Ureter (tissue), 1 donor: ENCODE measurements around the gene BRF1. TPM values are rescaled to one million over a fixed set of nuclear protein-coding genes. Genes with fewer than 3 reads are reported as not detected.

Source experiments
- DNase-seq: peaks from one replicate; pipeline ENCODE4 v3.0.0-alpha.2; 2020; ENCODE audit warnings: low spot score
- total RNA-seq: library from RNA; stranded (reverse); gene quantifications from one replicate; pipeline ENCODE4 v1.2.4, GENCODE V29; 2023
- donor health status: DM: yes; HTN: yes; CAD: no.

Gene BRF1
- total RNA-seq, 1 donor from 2014 or later: 48.7 TPM

DNA sequence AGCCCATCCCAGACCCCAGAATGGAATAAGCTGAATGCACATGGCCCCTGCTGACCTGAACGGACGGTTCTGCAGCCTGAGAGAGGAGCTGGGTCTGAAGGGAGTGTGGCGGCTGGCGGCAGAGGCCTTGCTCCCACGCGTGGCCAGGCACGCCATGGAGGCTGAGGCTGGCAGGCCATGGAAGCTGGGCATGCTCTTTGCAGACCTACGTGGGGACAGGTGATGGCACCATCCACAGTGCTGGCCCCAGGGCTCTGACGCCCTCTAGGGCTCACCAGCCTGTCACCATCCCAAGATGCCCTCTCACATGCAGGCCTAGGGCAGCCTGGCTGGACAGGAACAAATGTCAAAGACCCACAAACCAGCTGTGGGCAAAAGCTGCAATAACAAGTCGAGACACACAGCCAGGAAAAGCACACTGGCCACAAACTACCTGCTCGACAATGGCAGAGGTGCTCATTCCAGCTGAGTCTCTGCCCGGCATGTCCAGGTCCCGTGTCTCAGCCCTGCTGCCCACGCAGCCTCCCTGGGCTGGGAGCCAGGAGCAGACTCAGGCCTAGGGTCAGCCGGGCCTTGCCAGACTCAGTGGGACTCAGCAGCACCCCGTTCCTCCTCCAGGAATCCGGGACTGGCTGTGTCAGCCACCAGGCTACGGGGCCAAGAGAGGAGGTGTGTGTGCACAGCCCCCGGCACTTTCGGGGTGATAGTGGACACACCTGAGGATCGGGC, 32.8 kb downstream of the BRF1 start:
- DNase-seq: no peak

- no peak for DNase-seq
Measured at GRCh38 chr14:105261781-105262180, 39.0 kb downstream of the BRF1 start.

- DNase-seq: no peak
Measured at GRCh38 chr14:105260959-105261358, 39.8 kb downstream of the BRF1 start.

DNA sequence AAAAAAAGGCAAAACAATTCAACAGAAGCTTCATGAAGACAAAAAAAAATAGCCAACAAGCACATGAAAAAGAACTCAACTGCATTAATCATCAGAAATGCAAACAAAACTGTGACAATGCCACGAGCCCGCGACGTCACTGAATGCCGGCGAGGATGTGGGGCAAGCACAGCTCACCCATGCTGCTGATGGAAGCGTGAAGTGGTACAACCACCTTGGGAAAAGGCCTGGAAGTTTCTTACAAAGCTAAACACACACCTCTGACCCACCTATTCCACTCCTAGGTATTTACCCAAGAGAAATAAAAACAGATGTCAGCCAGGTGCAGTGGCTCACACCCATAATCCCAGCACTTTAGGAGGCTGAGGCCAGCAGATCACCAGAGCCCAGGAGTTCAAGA, 42.0 kb downstream of the BRF1 start:
- DNase-seq: no peak

DNA sequence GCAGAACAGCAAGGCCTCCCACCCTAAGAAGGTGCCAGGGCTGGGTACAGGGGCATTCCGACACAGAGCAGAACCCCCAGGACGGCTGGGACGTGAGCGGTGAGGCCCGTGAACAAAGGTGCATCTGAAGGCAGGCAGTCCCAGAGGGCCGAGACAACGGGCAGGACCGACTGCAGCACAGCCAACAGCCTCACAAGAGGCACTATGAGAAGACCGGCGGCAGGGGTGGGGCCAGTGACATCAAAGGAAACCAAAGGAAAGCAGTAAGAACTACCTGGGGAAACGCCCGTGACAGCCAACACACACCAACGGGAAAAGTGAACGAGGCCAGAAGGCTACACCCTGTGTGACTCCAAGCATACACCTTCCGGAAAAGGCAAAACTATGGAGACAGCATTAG, 43.3 kb downstream of the BRF1 start:
- no peak for DNase-seq

- no peak for DNase-seq
Measured at GRCh38 chr14:105256292-105256960, 44.4 kb downstream of the BRF1 start.

GRCh38 chr14:105255021-105255507, 45.7 kb downstream of the BRF1 start:
- DNase-seq: no peak

DNA sequence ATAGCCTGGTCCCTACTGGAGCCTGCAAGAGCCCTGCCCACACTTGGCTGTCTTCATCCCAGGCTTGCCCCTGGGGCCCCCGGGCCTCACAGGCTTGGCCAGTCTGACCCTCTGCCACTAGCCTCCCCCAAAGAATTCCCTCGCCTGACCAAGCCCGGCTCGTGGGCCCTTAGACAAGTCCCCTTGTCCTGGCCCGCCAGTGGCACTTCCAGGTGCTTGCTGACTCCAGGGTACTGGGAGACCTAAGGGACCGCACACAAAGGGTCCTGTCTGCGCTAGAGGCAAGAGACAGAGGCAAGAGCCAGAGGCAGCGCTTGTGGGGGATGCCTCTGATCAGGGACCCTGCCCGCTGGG, 47.5 kb downstream of the BRF1 start:
- no peak for DNase-seq

DNA sequence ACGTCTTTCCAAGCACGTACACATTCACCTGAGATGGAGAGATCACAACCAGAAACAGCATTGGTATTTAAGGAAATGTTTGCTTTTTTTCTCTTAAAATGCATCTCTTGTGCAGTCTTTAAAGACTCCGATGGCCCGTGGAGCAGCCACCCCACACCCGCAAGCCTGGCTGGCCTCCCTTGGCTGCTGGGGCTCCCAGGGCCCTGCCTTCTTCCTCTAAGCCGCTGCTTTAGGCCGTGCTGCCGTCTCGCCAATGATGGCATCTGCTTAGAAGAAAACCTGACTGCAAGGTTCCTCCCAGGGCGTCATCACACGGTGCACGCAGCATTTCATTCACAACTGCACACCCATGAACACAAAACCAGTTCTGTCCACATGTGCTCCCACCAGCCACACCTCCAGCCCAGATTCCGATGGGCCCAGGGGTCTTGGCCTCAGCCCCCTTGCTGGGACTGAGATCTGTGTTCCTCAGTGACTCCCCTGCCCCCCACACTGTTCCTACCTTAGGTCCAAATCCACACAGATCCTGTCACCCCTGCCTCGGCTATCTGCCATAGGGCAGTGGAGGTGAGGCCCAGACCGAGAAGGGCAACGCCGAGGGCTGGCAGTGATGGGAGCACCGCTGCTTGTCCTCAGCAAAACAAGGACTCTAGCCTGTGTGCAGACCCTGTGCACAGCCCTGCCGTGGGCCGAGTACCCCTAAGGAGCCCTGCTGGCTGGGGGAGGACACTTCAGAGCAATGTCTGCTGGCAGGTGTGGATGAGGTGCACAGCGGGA, 48.1 kb downstream of the BRF1 start:
- no peak for DNase-seq

DNA sequence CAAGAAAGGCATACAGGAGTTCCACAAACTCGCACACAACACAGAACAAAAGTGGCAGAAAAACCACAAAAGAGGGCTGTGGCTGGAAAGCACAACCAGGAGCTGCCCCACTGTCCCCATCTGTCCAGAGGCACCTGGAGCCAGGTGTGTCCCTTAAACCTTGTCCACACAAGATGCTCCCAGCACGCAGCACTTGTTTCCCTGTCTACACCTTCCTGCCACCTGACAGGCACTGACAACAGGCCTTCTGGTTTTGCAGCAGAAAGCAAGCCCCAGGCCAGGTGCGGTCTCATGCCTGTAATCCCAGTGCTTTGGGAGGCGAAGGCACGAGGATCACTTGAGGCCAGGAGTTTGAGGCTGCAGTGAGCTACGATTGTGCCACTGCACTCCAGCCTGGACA, 48.9 kb downstream of the BRF1 start:
- no peak for DNase-seq

GRCh38 chr14:105250986-105251385, 49.8 kb downstream of the BRF1 start:
- no peak for DNase-seq

- no peak for DNase-seq
Measured at GRCh38 chr14:105250008-105250366, 50.8 kb downstream of the BRF1 start.

DNA sequence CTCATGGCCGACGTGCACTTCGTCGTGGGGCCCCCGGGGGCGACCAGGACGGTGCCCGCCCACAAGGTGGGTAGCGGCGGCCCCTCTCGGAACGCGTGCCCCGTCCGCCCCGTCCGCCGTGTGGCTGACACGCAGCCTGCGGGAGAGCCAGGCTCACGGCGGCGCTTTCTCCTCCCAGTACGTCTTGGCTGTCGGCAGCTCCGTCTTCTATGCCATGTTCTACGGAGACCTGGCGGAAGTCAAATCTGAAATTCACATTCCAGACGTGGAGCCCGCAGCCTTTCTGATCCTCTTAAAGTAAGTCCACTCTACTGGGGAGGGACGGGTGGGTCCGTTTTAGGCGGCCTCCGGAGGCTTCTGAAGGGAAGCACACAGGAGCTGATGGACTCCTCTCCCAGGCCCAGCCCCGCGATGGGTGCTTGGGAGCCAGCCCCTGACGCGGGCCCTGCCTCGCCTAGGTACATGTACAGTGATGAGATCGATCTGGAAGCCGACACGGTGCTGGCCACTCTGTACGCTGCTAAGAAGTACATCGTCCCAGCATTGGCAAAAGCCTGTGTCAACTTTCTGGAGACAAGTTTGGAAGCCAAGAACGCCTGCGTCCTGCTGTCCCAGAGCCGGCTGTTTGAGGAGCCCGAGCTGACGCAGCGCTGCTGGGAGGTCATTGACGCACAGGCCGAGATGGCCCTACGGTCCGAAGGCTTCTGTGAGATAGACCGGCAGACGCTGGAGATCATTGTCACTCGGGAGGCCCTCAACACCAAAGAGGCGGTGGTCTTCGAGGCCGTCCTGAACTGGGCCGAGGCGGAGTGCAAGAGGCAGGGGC, 51.4 kb downstream of the BRF1 start:
- DNase-seq: no peak

- DNase-seq: peak; percentile 83
Measured at GRCh38 chr14:105248368-105249181, 52.2 kb downstream of the BRF1 start, which contains the start of gene BTBD6. TSS of gene BTBD6 (plus strand) at chr14:105248533. CDS start at chr14:105248712, 179 bp downstream.

DNA sequence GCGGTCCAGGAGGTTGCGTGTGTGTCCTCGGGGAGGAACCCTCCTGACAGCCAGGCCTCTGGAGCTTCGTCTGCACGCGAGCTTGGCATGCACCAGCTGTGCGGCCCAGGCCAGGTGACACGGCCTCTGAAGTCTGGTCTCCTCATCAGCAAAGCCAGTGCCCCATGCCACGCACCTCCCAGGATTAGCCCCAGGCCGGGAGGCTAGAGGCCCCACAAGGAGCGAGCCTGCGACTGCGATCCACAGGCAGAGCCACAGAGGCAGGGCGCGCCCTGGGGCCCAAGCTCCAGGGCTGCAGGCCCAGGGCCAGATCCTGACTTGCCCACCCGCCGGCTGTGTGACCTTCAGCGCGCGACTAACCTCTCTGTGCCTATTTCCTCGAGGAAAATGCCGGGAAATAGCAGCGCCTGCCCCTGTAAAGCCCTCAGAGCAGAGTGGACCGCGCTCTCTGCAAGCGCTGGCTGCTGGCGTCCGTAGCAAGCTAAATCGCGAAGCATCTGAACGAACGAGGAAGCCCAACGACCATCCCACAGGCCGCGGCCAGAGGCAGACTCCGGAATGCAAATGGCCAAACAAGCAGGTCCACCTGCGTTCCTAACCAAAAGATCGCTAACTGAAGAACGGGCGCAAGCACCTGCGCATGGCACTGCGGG, 53.0 kb downstream of the BRF1 start:
- DNase-seq: no peak

GRCh38 chr14:105247026-105247425, 53.8 kb downstream of the BRF1 start:
- no peak for DNase-seq

- no peak for DNase-seq
Measured at GRCh38 chr14:105244334-105244733, 56.5 kb downstream of the BRF1 start.

DNA sequence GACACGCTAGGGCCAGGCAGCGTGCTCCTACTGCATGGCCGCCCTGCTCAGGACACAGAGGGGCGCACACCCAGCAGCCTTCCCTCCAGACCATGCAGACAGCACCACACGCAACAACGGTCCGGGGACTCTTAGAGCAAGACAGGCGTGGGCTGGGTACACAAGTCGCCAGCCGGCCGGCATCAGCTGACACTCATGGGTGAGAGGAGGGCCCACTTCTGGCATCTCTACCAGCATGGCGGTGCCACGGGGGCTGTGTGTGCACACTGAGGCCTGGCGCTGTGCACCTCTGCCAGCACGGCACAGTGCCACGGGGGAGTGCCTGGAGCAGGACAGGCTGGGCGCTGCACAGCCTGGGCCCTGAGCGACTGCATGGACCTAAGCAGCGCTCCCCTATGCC, 59.2 kb downstream of the BRF1 start:
- no peak for DNase-seq

DNA sequence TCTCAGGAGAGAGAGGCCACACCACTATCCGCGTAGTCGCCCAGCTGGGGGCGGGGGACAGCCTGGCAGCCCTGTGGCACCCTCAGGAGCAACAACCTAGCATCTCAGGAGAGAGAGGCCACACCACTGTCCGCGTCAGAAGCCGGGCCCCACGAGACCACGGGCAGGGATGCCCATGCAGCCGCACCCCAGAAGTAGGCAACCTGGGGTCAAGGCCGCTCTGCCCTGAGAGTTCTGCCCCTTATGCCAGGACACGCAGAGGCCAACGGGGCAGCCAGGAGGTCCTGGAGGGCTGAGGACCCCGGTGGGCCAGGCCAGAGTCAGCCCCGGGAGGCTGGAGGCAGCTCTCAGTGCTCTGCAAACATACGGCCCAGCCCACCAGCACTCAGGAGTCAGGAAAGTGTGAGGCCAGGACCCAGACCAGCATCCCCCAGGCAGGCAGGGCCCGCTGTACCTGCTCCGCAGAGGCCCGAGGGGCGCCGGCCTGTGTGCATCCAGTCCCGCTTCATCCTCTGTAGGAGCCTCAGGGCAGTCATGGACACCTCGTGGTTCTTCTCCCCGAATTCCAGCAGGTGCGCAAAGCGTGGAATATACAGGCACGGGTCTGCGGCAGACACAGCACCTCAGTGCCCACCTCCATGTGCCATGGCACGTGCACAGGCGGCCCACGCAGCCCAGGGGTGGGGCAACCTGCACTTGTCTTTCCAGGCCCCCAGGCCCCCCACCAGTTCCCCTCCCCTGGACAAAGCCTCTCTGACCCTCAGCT, 59.8 kb downstream of the BRF1 start:
- no peak for DNase-seq
